ENCODE data around the gene LSAMP. TPM values are rescaled to one million over a fixed set of nuclear protein-coding genes. Genes with fewer than 3 reads are reported as not detected.

LSAMP gene
- total and polyA plus RNA-seq, 2 donors, result 0.71 to 1.5 TPM

DNA sequence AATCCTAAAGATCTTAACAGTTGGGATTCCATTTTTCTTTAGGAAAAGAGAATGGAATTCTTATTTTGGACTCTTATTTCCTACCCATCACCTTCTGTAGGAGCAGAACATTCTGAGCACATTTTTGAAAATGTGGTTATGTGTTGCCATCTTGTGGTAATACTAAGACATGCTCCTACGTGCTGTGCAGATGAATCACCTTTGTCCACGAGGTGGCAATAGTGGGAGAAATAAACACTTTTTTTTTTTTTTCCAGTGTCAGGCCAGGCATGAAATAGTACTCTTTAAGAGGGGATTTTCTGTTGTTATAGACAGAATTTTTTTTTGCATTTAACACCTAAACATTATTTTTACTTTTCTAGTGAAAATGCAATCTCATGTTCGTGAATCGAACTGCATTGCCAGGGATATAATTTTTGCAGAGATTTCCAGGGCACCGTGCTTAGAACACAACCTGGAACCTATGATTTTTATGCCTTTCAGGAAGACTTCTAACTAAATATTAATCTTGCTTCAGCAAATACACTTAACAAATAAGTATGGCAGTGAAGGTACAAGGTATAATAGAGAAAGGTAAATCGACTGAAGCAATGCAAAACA lies 625.4 kb downstream of the LSAMP start:
- WGBS, result 58% methylated on average over 6 of the region's 6 CpGs
- peak; percentile 32 to 84 (median 69) for DNase-seq (ENCODE audit: low read depth in 6 of 9, low spot score in 9 of 9)
- Histone ChIP-seq H3K9me3 (ENCODE audit: control insufficient read depth in 2 of 2, insufficient read depth in 1 of 2, low read length in 1 of 2) (no peaks in the 10 kb centered on the region), H3K36me3 (ENCODE audit: control insufficient read depth in 2 of 2, insufficient read depth in 2 of 2, low read length in 1 of 2) (no peaks in the 10 kb centered on the region), H3K4me1 (ENCODE audit: control insufficient read depth in 2 of 2, insufficient read depth in 2 of 2, low read length in 2 of 2) (no peaks in the 10 kb centered on the region), H3K27ac (ENCODE audit: low read depth in 1 of 2, low read length in 1 of 2) (no peak overlapping the region), H3K27me3 (ENCODE audit: control insufficient read depth in 2 of 2, insufficient read depth in 1 of 2, low read length in 1 of 2) (no peaks in the 10 kb centered on the region), H3K4me3 (ENCODE audit: low read length in 2 of 2) (no peak overlapping the region)

DNA sequence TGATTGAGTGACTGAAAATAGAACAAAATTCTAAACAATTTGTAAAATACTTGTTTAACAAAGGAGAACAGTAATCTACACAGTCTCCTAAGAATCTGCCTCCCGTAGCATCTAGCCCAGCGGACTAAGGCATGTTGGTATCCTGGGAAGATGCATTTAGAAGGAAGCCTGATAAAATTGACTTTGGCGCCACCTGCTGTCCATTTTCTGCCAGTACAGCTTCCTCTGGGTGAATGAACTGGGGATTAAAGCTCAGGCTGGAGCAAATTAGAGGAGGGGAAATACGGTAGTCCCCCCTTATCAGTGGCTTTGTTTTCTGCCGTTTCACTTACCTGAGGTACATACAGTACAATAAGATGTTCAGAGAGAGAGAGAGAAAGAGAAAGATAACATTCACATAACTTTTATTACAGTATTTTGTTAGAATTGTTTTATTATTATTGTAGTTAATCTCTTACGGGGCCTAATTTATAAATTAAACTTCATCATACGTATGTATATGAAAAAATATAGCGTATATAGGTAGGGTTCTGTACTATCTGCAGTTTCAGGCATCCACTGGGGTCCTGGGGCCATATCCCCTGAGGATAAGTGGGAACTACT lies 630.4 kb downstream of the LSAMP start:
- H3K4me3 ChIP-seq (ENCODE audit: low read length in 2 of 2), result no peak overlapping the region
- no peaks in the 10 kb centered on the region for H3K9me3 ChIP-seq (ENCODE audit: control insufficient read depth in 2 of 2, insufficient read depth in 1 of 2, low read length in 1 of 2)
- 39% methylated on average over 8 of the region's 8 CpGs for WGBS
- DNase-seq (ENCODE audit: low read depth in 6 of 9, low spot score in 9 of 9), result peak in 8 of 9 donors; percentile 15 to 70 (median 38)
- H3K27ac ChIP-seq (ENCODE audit: low read depth in 1 of 2, low read length in 1 of 2), result no peak overlapping the region
- H3K4me1 ChIP-seq (ENCODE audit: control insufficient read depth in 2 of 2, insufficient read depth in 2 of 2, low read length in 2 of 2), result no peaks in the 10 kb centered on the region
- no peaks in the 10 kb centered on the region for H3K27me3 ChIP-seq (ENCODE audit: control insufficient read depth in 2 of 2, insufficient read depth in 1 of 2, low read length in 1 of 2)
- no peaks in the 10 kb centered on the region for H3K36me3 ChIP-seq (ENCODE audit: control insufficient read depth in 2 of 2, insufficient read depth in 2 of 2, low read length in 1 of 2)

DNA sequence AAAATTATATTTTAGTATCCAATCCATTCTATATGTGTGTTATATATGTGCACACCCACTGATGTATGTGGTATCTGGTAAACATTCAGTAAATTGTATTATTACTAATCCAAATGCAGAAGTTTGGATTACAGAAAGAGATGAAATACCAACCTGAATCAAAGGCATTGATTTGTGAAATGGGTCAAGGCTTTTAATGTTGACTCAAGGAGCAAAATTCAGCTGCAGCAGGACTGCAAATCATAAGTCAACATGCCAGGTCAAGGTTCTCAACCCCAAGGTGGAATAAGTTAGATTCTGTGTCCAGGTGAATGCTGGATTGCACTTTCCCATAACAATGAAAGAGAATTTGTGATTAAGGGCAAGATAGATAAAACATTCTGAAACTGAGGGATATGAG lies 631.3 kb downstream of the LSAMP start:
- Histone ChIP-seq H3K36me3 (ENCODE audit: control insufficient read depth in 2 of 2, insufficient read depth in 2 of 2, low read length in 1 of 2) (no peaks in the 10 kb centered on the region), H3K27me3 (ENCODE audit: control insufficient read depth in 2 of 2, insufficient read depth in 1 of 2, low read length in 1 of 2) (peaks cover 0 to 2% of the 10 kb centered on the region in 2 donors), H3K4me3 (ENCODE audit: low read length in 2 of 2) (no peak overlapping the region), H3K9me3 (ENCODE audit: control insufficient read depth in 2 of 2, insufficient read depth in 1 of 2, low read length in 1 of 2) (no peaks in the 10 kb centered on the region), H3K4me1 (ENCODE audit: control insufficient read depth in 2 of 2, insufficient read depth in 2 of 2, low read length in 2 of 2) (no peaks in the 10 kb centered on the region), H3K27ac (ENCODE audit: low read depth in 1 of 2, low read length in 1 of 2) (no peak overlapping the region)
- no peak for DNase-seq (ENCODE audit: low read depth in 6 of 9, low spot score in 9 of 9)

DNA sequence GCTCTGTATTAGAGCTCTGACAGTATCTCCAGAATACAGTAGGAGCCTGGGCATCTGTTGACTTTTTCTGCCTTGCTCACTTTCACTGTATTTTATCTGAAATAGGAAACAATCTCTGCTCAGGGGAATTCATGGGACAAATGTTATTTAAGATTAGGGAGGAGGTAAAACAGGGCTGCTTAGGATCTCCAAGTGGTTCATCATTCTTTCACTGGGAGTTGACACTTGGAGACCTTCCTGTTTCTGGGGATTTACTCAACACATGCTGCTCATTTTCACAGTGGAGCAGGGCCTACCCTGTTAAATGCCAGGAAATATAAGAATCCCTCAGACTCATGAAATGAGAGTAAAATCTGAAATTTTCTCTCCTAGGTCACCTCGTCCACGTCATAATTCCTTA lies 636.5 kb downstream of the LSAMP start:
- Histone ChIP-seq H3K4me3 (ENCODE audit: low read length in 2 of 2) (no peak overlapping the region), H3K4me1 (ENCODE audit: control insufficient read depth in 2 of 2, insufficient read depth in 2 of 2, low read length in 2 of 2) (no peaks in the 10 kb centered on the region), H3K27me3 (ENCODE audit: control insufficient read depth in 2 of 2, insufficient read depth in 1 of 2, low read length in 1 of 2) (peaks cover 0 to 2% of the 10 kb centered on the region in 2 donors), H3K9me3 (ENCODE audit: control insufficient read depth in 2 of 2, insufficient read depth in 1 of 2, low read length in 1 of 2) (no peaks in the 10 kb centered on the region), H3K36me3 (ENCODE audit: control insufficient read depth in 2 of 2, insufficient read depth in 2 of 2, low read length in 1 of 2) (no peaks in the 10 kb centered on the region), H3K27ac (ENCODE audit: low read depth in 1 of 2, low read length in 1 of 2) (no peak overlapping the region)
- 93% methylated on average over 2 of the region's 2 CpGs for WGBS
- no peak for DNase-seq (ENCODE audit: low read depth in 6 of 9, low spot score in 9 of 9)

DNA sequence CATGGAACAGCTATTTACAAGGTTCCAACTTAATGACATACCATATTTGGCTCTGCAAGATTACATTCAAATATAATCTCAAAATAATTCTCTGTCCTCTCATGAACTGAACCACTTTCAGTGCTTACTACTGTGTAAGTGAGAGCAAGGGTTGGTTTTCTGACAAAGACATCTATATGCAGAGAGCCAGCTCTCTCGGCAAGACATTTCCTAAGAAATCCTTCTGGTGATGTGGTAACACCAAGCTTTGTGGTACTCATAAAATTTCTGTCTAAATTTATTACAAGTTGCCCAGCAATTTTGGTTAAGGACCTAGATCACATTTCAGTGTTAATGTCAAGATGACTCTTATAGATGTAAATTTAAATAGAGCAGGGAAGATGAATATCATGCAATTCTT lies 637.0 kb downstream of the LSAMP start:
- Histone ChIP-seq H3K9me3 (ENCODE audit: control insufficient read depth in 2 of 2, insufficient read depth in 1 of 2, low read length in 1 of 2) (no peaks in the 10 kb centered on the region), H3K4me1 (ENCODE audit: control insufficient read depth in 2 of 2, insufficient read depth in 2 of 2, low read length in 2 of 2) (no peaks in the 10 kb centered on the region), H3K27ac (ENCODE audit: low read depth in 1 of 2, low read length in 1 of 2) (no peak overlapping the region), H3K4me3 (ENCODE audit: low read length in 2 of 2) (no peak overlapping the region), H3K36me3 (ENCODE audit: control insufficient read depth in 2 of 2, insufficient read depth in 2 of 2, low read length in 1 of 2) (no peaks in the 10 kb centered on the region), H3K27me3 (ENCODE audit: control insufficient read depth in 2 of 2, insufficient read depth in 1 of 2, low read length in 1 of 2) (peaks cover 0 to 2% of the 10 kb centered on the region in 2 donors)
- 96% methylated on average over 1 of the region's 1 CpG for WGBS
- no peak for DNase-seq (ENCODE audit: low read depth in 6 of 9, low spot score in 9 of 9)

DNA sequence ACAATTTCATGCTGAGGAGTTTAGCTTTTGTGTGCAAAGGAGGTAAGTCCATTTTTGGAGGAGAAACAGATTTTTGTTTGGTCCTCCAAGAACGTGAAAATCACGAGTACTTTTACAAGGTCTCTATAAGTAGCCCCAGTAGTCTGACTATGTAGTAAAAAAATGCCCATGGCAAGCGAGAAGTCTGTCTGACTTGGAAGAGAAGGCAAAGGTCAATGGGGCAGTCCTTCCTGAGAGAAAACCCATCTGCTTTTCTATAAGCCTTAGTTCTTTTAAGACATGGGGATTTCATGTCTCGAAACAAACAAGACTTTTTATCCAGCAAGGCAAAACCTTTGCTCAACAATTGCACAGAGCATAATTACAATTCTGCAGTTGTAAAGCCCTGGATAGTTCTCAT lies 638.8 kb downstream of the LSAMP start:
- Histone ChIP-seq H3K36me3 (ENCODE audit: control insufficient read depth in 2 of 2, insufficient read depth in 2 of 2, low read length in 1 of 2) (no peaks in the 10 kb centered on the region), H3K4me1 (ENCODE audit: control insufficient read depth in 2 of 2, insufficient read depth in 2 of 2, low read length in 2 of 2) (no peaks in the 10 kb centered on the region), H3K27ac (ENCODE audit: low read depth in 1 of 2, low read length in 1 of 2) (no peak overlapping the region), H3K9me3 (ENCODE audit: control insufficient read depth in 2 of 2, insufficient read depth in 1 of 2, low read length in 1 of 2) (no peaks in the 10 kb centered on the region), H3K4me3 (ENCODE audit: low read length in 2 of 2) (no peak overlapping the region), H3K27me3 (ENCODE audit: control insufficient read depth in 2 of 2, insufficient read depth in 1 of 2, low read length in 1 of 2) (peaks cover 0 to 2% of the 10 kb centered on the region in 2 donors)
- no peak for DNase-seq (ENCODE audit: low read depth in 6 of 9, low spot score in 9 of 9)
- 94% methylated on average over 4 of the region's 4 CpGs for WGBS

DNA sequence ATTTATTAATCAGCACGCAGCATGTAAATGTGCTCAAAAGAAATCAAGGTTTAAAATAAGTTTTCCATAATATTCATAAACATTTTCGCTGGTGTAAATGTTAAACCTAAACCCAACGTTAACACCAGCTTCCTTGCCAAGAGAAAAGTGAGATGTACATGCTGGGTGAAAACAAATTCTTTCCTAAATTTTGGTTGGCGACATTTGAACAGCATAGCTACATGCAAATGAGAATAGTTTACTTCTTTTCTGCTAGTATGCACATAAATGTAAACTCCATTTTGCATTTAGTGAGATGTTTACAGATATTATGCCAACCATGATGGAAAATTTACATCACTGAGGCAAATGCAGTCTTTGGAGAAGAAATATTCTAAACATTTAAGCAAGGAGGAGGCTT lies 639.8 kb downstream of the LSAMP start:
- H3K4me1 ChIP-seq (ENCODE audit: control insufficient read depth in 2 of 2, insufficient read depth in 2 of 2, low read length in 2 of 2), result no peaks in the 10 kb centered on the region
- no peaks in the 10 kb centered on the region for H3K36me3 ChIP-seq (ENCODE audit: control insufficient read depth in 2 of 2, insufficient read depth in 2 of 2, low read length in 1 of 2)
- H3K27me3 ChIP-seq (ENCODE audit: control insufficient read depth in 2 of 2, insufficient read depth in 1 of 2, low read length in 1 of 2), result peaks cover 0 to 2% of the 10 kb centered on the region in 2 donors
- no peaks in the 10 kb centered on the region for H3K9me3 ChIP-seq (ENCODE audit: control insufficient read depth in 2 of 2, insufficient read depth in 1 of 2, low read length in 1 of 2)
- WGBS, result 93% methylated on average over 4 of the region's 4 CpGs
- no peak overlapping the region for H3K4me3 ChIP-seq (ENCODE audit: low read length in 2 of 2)
- no peak overlapping the region for H3K27ac ChIP-seq (ENCODE audit: low read depth in 1 of 2, low read length in 1 of 2)
- DNase-seq (ENCODE audit: low read depth in 6 of 9, low spot score in 9 of 9), result no peak

DNA sequence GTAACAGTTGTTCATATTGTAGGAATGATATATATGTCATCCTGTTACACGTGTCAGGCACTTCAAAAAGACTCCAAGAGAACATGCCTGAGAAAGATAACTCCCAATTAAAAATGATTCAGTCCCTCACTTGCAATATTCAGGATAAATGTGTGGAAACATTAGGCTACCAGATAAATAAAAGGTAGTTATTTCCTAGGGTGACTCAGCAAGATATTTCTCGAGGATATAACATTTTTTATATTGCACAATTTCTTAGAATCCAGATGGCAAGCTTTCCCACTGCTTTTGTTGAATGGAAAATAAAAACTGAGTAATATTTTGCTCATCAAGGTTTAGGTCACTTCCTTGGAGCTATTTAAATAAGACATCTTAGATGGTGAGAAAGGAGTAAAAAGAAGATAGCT lies 640.6 kb downstream of the LSAMP start:
- Histone ChIP-seq H3K9me3 (ENCODE audit: control insufficient read depth in 2 of 2, insufficient read depth in 1 of 2, low read length in 1 of 2) (no peaks in the 10 kb centered on the region), H3K4me1 (ENCODE audit: control insufficient read depth in 2 of 2, insufficient read depth in 2 of 2, low read length in 2 of 2) (no peaks in the 10 kb centered on the region), H3K27me3 (ENCODE audit: control insufficient read depth in 2 of 2, insufficient read depth in 1 of 2, low read length in 1 of 2) (peaks cover 0 to 2% of the 10 kb centered on the region in 2 donors), H3K36me3 (ENCODE audit: control insufficient read depth in 2 of 2, insufficient read depth in 2 of 2, low read length in 1 of 2) (no peaks in the 10 kb centered on the region), H3K27ac (ENCODE audit: low read depth in 1 of 2, low read length in 1 of 2) (no peak overlapping the region), H3K4me3 (ENCODE audit: low read length in 2 of 2) (no peak overlapping the region)
- whole genome bisulfite sequencing, result 31% methylated on average over 2 of the region's 2 CpGs
- DNase-seq (ENCODE audit: low read depth in 6 of 9, low spot score in 9 of 9), result no peak

DNA sequence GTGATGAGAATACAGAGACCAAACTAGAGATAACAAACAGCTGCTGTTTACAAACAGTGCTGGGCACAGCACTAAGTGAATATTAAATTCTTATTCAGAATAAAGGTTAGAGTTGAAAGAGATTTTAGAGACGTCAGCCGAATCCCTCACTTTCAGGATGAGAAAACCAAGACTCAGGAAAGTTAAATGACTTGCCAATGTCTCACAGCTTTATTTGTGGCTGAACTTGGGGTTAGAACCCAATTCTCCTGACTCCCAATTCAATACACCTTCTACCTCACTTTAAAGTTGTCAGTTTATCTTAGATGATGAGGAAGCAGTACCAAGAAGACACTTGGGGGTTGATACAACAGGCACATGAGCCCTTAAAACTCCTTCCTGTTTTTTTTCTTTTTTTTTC lies 641.1 kb downstream of the LSAMP start:
- no peaks in the 10 kb centered on the region for H3K36me3 ChIP-seq (ENCODE audit: control insufficient read depth in 2 of 2, insufficient read depth in 2 of 2, low read length in 1 of 2)
- no peak overlapping the region for H3K4me3 ChIP-seq (ENCODE audit: low read length in 2 of 2)
- H3K27me3 ChIP-seq (ENCODE audit: control insufficient read depth in 2 of 2, insufficient read depth in 1 of 2, low read length in 1 of 2), result no peaks in the 10 kb centered on the region
- no peaks in the 10 kb centered on the region for H3K9me3 ChIP-seq (ENCODE audit: control insufficient read depth in 2 of 2, insufficient read depth in 1 of 2, low read length in 1 of 2)
- no peak for DNase-seq (ENCODE audit: low read depth in 6 of 9, low spot score in 9 of 9)
- no peaks in the 10 kb centered on the region for H3K4me1 ChIP-seq (ENCODE audit: control insufficient read depth in 2 of 2, insufficient read depth in 2 of 2, low read length in 2 of 2)
- no peak overlapping the region for H3K27ac ChIP-seq (ENCODE audit: low read depth in 1 of 2, low read length in 1 of 2)
- WGBS, result 98% methylated on average over 2 of the region's 2 CpGs
